Measurements from ENCODE around the gene STX12.

DNA sequence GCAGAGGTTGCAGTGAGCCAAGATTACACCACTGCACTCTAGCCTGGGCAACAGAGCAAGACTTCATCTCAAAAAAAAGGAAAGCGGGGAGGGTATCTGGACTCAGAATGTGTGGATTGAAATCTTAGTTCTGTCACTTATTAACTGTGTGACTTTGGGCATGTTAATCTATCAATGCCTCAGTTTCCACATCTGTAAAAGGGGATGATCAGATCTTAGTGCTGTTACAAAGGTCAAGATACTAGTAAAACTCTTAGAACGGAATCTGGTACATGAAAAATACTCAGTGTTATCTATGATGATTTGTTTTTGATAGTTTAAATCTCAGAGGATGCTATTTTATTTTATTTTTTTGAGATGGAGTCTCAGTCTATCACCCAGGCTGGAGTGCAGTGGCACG, 36.8 kb upstream of the STX12 start:
- no peak for TF ChIP-seq POLR2A (IDR thresholded peaks at IDR 0.05; ENCODE audit: low read depth)
- TF ChIP-seq, protein P1, sequence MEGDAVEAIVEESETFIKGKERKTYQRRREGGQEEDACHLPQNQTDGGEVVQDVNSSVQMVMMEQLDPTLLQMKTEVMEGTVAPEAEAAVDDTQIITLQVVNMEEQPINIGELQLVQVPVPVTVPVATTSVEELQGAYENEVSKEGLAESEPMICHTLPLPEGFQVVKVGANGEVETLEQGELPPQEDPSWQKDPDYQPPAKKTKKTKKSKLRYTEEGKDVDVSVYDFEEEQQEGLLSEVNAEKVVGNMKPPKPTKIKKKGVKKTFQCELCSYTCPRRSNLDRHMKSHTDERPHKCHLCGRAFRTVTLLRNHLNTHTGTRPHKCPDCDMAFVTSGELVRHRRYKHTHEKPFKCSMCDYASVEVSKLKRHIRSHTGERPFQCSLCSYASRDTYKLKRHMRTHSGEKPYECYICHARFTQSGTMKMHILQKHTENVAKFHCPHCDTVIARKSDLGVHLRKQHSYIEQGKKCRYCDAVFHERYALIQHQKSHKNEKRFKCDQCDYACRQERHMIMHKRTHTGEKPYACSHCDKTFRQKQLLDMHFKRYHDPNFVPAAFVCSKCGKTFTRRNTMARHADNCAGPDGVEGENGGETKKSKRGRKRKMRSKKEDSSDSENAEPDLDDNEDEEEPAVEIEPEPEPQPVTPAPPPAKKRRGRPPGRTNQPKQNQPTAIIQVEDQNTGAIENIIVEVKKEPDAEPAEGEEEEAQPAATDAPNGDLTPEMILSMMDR (IDR thresholded peaks at IDR 0.05) = no peak
- TF ChIP-seq POLR2AphosphoS5 (IDR thresholded peaks at IDR 0.05) = no peak

Measured in esophagus muscularis mucosa (tissue), 3 donors.